ENCODE data around the gene MYL4. TPM values are rescaled to one million over a fixed set of nuclear protein-coding genes. Genes with fewer than 3 reads are reported as not detected.

MYL4 gene
- total and polyA plus RNA-seq, 10 of the 15 experiments (the other 5 are each of a cell fraction or from before 2014, with no cell fraction given), result 0.23 to 1.6 (median 0.58) TPM; not detected in 3

- no peak for TF ChIP-seq HDAC6 (IDR thresholded peaks at IDR 0.05; ENCODE audit: unreplicated experiment)
- TF ChIP-seq ZNF592 (IDR thresholded peaks at IDR 0.05), result no peak
- TF ChIP-seq TBL1XR1 (IDR thresholded peaks at IDR 0.05; ENCODE audit: low read depth, low read length), result no peak
- no peak for TF ChIP-seq SUPT20H (IDR thresholded peaks at IDR 0.05; ENCODE audit: borderline replicate concordance, control insufficient read depth, low read depth, low read length)
- TF ChIP-seq NRF1 (conservative IDR thresholded peaks at IDR 0.05; ENCODE audit: low read depth, low read length), result no peak
- TF ChIP-seq BRCA1 (IDR thresholded peaks at IDR 0.05; ENCODE audit: low read depth, low read length), result no peak
- TF ChIP-seq TCF3 (IDR thresholded peaks at IDR 0.05; ENCODE audit: borderline replicate concordance, insufficient read depth, low read depth, low read length), result no peak
- no peak for TF ChIP-seq MAX (IDR thresholded peaks at IDR 0.05; ENCODE audit: low read depth, low read length)
Observed at GRCh38 chr17:47227862-47228261, 18.7 kb downstream of the MYL4 start (continued).

All from GM12878 (cell line).